IPS DF 6.9 (cell line): ENCODE data around the gene TIMP4.

ENCODE experiments used
- DNase-seq: peaks from one replicate; pipeline ENCODE4 v3.0.0-alpha.2; 2013; ENCODE audit warnings: low read depth, low spot score
- H3K27ac ChIP-seq: one replicate; pipeline ENCODE4 v1.5.1; 2013; ENCODE audit warnings: low read length, control low read depth
- H3K27me3 ChIP-seq: 2 replicates; pipeline ENCODE4 v1.6.1; 2013; ENCODE audit warnings: mild to moderate bottlenecking, low read length; ENCODE audit not compliant: control insufficient read depth, insufficient read depth
- H3K36me3 ChIP-seq: 2 replicates; pipeline ENCODE4 v1.6.1; 2013; ENCODE audit warnings: low read length; ENCODE audit not compliant: control insufficient read depth, insufficient read depth
- H3K4me1 ChIP-seq: 2 replicates; pipeline ENCODE4 v1.6.1; 2013; ENCODE audit warnings: low read length; ENCODE audit not compliant: control insufficient read depth, insufficient read depth
- H3K4me3 ChIP-seq: 2 replicates; pipeline ENCODE4 v1.5.1; 2013; ENCODE audit warnings: mild to moderate bottlenecking, low read length
- H3K9me3 ChIP-seq: 2 replicates; pipeline ENCODE4 v1.6.1; 2013; ENCODE audit warnings: low read length, inconsistent platforms; ENCODE audit not compliant: control insufficient read depth, insufficient read depth
- WGBS: extraction: QIAGEN DNeasy Blood & Tissue Kit; methylation state at CpG from one replicate; pipeline ENCODE4 v1.1.7; 2013; ENCODE audit warnings: mixed read lengths, missing lambda C conversion rate; ENCODE audit not compliant: insufficient read length, insufficient coverage; 5-methylcytosine and 5-hydroxymethylcytosine counted together

TIMP4 gene

GRCh38 chr3:12185172-12185710 lies 26.5 kb upstream of the TIMP4 start:
- H3K36me3 ChIP-seq: no peaks in the 10 kb centered on the region
- H3K9me3 ChIP-seq: no peaks in the 10 kb centered on the region
- H3K4me1 ChIP-seq: no peaks in the 10 kb centered on the region
- no peaks in the 10 kb centered on the region for H3K27me3 ChIP-seq
- H3K4me3 ChIP-seq: no peak overlapping the region
- no CpG with 5 or more reads among the region's 5 CpGs for WGBS
- DNase-seq: no peak
- H3K27ac ChIP-seq: no peak overlapping the region

GRCh38 chr3:12184541-12184940 lies 25.8 kb upstream of the TIMP4 start:
- no peaks in the 10 kb centered on the region for H3K27me3 ChIP-seq
- WGBS: no CpG with 5 or more reads among the region's 5 CpGs
- no peaks in the 10 kb centered on the region for H3K4me1 ChIP-seq

GRCh38 chr3:12182687-12183441 lies 24.2 kb upstream of the TIMP4 start:
- H3K36me3 ChIP-seq: no peaks in the 10 kb centered on the region
- no peaks in the 10 kb centered on the region for H3K4me1 ChIP-seq
- no peak overlapping the region for H3K27ac ChIP-seq
- DNase-seq: no peak
- no peaks in the 10 kb centered on the region for H3K27me3 ChIP-seq
- no CpG with 5 or more reads among the region's 16 CpGs for WGBS
- no peaks in the 10 kb centered on the region for H3K9me3 ChIP-seq
- H3K4me3 ChIP-seq: no peak overlapping the region

More at GRCh38 chr3:12184541-12184940, 25.8 kb upstream of the TIMP4 start:
- DNase-seq: no peak
- H3K27ac ChIP-seq: no peak overlapping the region
- H3K9me3 ChIP-seq: no peaks in the 10 kb centered on the region
- no peaks in the 10 kb centered on the region for H3K36me3 ChIP-seq
- H3K4me3 ChIP-seq: no peak overlapping the region

GRCh38 chr3:12181806-12182205 lies 23.1 kb upstream of the TIMP4 start:
- Histone ChIP-seq H3K9me3 (no peaks in the 10 kb centered on the region), H3K4me1 (no peaks in the 10 kb centered on the region), H3K36me3 (no peaks in the 10 kb centered on the region), H3K27ac (no peak overlapping the region), H3K27me3 (no peaks in the 10 kb centered on the region), H3K4me3 (no peak overlapping the region)
- DNase-seq: no peak
- WGBS: no CpG with 5 or more reads among the region's 2 CpGs

GRCh38 chr3:12181301-12181700 lies 22.6 kb upstream of the TIMP4 start:
- H3K4me1 ChIP-seq: no peaks in the 10 kb centered on the region
- no peaks in the 10 kb centered on the region for H3K9me3 ChIP-seq
- DNase-seq: no peak
- H3K27me3 ChIP-seq: no peaks in the 10 kb centered on the region
- H3K27ac ChIP-seq: no peak overlapping the region
- H3K4me3 ChIP-seq: no peak overlapping the region
- no CpG with 5 or more reads among the region's 4 CpGs for WGBS
- no peaks in the 10 kb centered on the region for H3K36me3 ChIP-seq

- Histone ChIP-seq H3K27me3 (no peaks in the 10 kb centered on the region), H3K4me1 (no peaks in the 10 kb centered on the region), H3K27ac (no peak overlapping the region), H3K9me3 (no peaks in the 10 kb centered on the region), H3K36me3 (no peaks in the 10 kb centered on the region), H3K4me3 (no peak overlapping the region)
- WGBS: no CpG with 5 or more reads among the region's 5 CpGs
- no peak for DNase-seq
Measured at GRCh38 chr3:12180631-12181030, 21.9 kb upstream of the TIMP4 start.

GRCh38 chr3:12180218-12180617 lies 21.5 kb upstream of the TIMP4 start:
- no peak overlapping the region for H3K4me3 ChIP-seq
- no peaks in the 10 kb centered on the region for H3K4me1 ChIP-seq
- no CpG with 5 or more reads among the region's 6 CpGs for WGBS
- H3K36me3 ChIP-seq: no peaks in the 10 kb centered on the region
- H3K9me3 ChIP-seq: no peaks in the 10 kb centered on the region
- H3K27me3 ChIP-seq: no peaks in the 10 kb centered on the region
- H3K27ac ChIP-seq: no peak overlapping the region
- DNase-seq: no peak

GRCh38 chr3:12179441-12179840 lies 20.7 kb upstream of the TIMP4 start:
- Histone ChIP-seq H3K36me3 (no peaks in the 10 kb centered on the region), H3K9me3 (no peaks in the 10 kb centered on the region), H3K4me1 (no peaks in the 10 kb centered on the region), H3K27me3 (no peaks in the 10 kb centered on the region), H3K4me3 (no peak overlapping the region), H3K27ac (no peak overlapping the region)
- no CpG with 5 or more reads among the region's 1 CpG for WGBS
- DNase-seq: no peak

- H3K27me3 ChIP-seq: no peaks in the 10 kb centered on the region
- no peaks in the 10 kb centered on the region for H3K36me3 ChIP-seq
- no peaks in the 10 kb centered on the region for H3K9me3 ChIP-seq
- no peak overlapping the region for H3K4me3 ChIP-seq
- no peaks in the 10 kb centered on the region for H3K4me1 ChIP-seq
- WGBS: no CpG with 5 or more reads among the region's 6 CpGs
- no peak for DNase-seq
- no peak overlapping the region for H3K27ac ChIP-seq
Measured at GRCh38 chr3:12178091-12178820, 19.5 kb upstream of the TIMP4 start.

GRCh38 chr3:12177126-12177525 lies 18.4 kb upstream of the TIMP4 start:
- Histone ChIP-seq H3K36me3 (no peaks in the 10 kb centered on the region), H3K4me3 (no peak overlapping the region), H3K9me3 (peaks cover 2% of the 10 kb centered on the region; the same call in 1 of the 2 replicates), H3K27ac (no peak overlapping the region), H3K4me1 (no peaks in the 10 kb centered on the region), H3K27me3 (no peaks in the 10 kb centered on the region)
- DNase-seq: no peak
- WGBS: no CpG with 5 or more reads among the region's 2 CpGs
